Spleen (tissue), 7 donors: Measurements from ENCODE around the gene PIH1D1.

Experiments used
- CTCF ChIP-seq, 11 experiments: fragments of 200-600 bp in 7 of 11; fragments of 450-650 bp in 4 of 11; sonication (generic) in 4 of 11; IDR thresholded peaks in 8 of 11; conservative IDR thresholded peaks in 3 of 11; 1 replicate in 7 of 11; 2 replicates in 4 of 11; pipeline versions ENCODE4 v1.4.0 to v1.8.0; 2016 to 2021; ENCODE audit warnings: antibody characterized with exemption in 11 of 11, inconsistent platforms in 4 of 11, mild to moderate bottlenecking in 1 of 11
- POLR2AphosphoS5 ChIP-seq, 3 donors: sonication (generic); formaldehyde crosslinking; IDR thresholded peaks; one replicate each; pipeline ENCODE4 v1.5.1; 2017; ENCODE audit warnings: antibody characterized with exemption in 3 of 3
- donor health status: DM: no; HTN: no; CAD: no; lungs with moderate emphysema.
- donor health status: DM: no; HTN: no; CAD: no.
- donor health status: DM: no; HTN: no; CAD: no.

DNA sequence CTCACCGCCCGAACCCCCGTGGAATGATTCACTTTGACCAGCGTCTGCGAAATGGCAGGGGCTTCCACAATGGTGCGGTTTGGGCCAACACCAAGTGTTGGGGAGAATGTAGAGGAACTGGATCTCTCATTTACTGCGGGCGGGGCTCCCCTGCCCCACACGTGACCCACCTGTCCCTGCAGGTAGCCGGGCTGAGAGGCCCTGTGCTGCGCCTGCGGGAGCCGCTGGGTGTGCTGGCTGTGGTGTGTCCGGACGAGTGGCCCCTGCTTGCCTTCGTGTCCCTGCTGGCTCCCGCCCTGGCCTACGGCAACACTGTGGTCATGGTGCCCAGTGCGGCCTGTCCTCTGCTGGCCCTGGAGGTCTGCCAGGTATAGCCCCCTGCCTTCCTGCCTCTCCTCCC, 16.6 kb upstream of the PIH1D1 start:
- TF ChIP-seq POLR2AphosphoS5 (IDR thresholded peaks at IDR 0.05) (peak in 1 of 3 donors; percentile 31), CTCF (IDR thresholded peaks at IDR 0.05 in 8 of 11, conservative IDR thresholded peaks at IDR 0.05 in 3 of 11) (no peak)
